Measurements from ENCODE around the gene MYBBP1A. TPM values are rescaled to one million over a fixed set of nuclear protein-coding genes. Genes with fewer than 3 reads are reported as not detected.

The MYBBP1A gene
- total and polyA plus RNA-seq, 9 of the 15 experiments (the other 6 are each of a cell fraction or from before 2014, with no cell fraction given), result 2.0 to 114 (median 47.2) TPM

DNA sequence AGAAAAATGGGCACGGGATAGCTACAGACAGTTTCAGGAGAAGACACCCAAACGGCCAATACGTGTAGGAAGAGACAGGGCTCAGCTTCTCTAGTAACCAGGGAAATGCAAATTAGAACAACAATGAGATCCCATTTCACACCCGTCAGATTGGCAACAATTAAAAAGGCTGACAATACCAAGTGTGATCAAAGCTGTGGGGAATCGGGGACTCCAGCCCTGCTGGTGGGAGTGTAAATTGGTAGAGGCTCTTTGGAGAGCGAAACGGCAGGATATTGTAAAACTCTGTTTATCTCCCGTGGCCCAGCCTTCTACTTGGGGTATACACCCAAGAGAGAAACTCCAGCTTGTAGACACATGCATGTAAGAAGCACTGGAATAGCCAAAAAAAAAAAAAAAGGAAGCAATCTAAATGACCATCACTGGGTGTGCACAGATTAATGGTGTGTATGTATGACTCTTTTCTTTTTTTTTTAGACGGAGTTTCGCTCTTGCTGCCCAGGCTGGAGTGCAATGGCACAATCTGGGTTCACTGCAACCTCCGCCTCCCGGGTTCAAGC, 27.5 kb downstream of the MYBBP1A start:
- no peak overlapping the region for H3K4me3 ChIP-seq
- in situ Hi-C loops (cut with MboI), result no loop called here
- intact Hi-C loops (cut with micrococcal nuclease), result no loop called here
- no peaks in the 10 kb centered on the region for H3K79me2 ChIP-seq (ENCODE audit: control insufficient read depth, insufficient read depth, low read length)
- ATAC-seq (no peak), FAIRE-seq (no peak), DNase-seq (ENCODE audit: extremely low read depth in 1 of 4, low spot score in 3 of 4) (no peak)
- no peaks in the 10 kb centered on the region for H3K9me3 ChIP-seq (replicated peaks; ENCODE audit: control insufficient read depth, insufficient read depth, low read depth, low read length)
- peaks cover 0 to 5% of the 10 kb centered on the region in 2 experiments; a peak in 2 of 5 replicates for H3K4me1 ChIP-seq (replicated peaks in 1 of 2; ENCODE audit: control insufficient read depth in 2 of 2, insufficient read depth in 2 of 2, low read length in 2 of 2)
- POLR2A ChIA-PET, result interaction anchor here (0.6 to 0.9 kb wide), 2 partner anchors 9 to 49 kb away, joined by 3 to 4 read pairs; no protein-coding TSS in a partner anchor
- no TSS peak for BruUV-seq (replicated peaks)
- H3K9me1 ChIP-seq (ENCODE audit: control insufficient read depth, insufficient read depth, low read length), result no peaks in the 10 kb centered on the region
- H3K27ac ChIP-seq (ENCODE audit: extremely low read depth, low read depth, low read length), result no peak overlapping the region
- no peak overlapping the region for H3K9ac ChIP-seq (ENCODE audit: insufficient read depth in 1 of 2, low read depth in 2 of 2, low read length in 2 of 2)
- peaks cover 3% of the 10 kb centered on the region; the same call in 1 of the 2 replicates for H4K20me1 ChIP-seq (replicated peaks; ENCODE audit: control insufficient read depth, insufficient read depth, low read length)
- H2AFZ ChIP-seq (ENCODE audit: low read depth, low read length), result no peak overlapping the region
- peaks cover 5 to 38% of the 10 kb centered on the region in 2 experiments; a peak in 4 of 5 replicates for H3K27me3 ChIP-seq (ENCODE audit: control insufficient read depth in 2 of 2, insufficient read depth in 2 of 2, low read length in 2 of 2)
- no peak overlapping the region for H3K4me2 ChIP-seq (ENCODE audit: insufficient read depth, low read length)
- H3K36me3 ChIP-seq (ENCODE audit: control insufficient read depth, insufficient read depth, low read length), result no peaks in the 10 kb centered on the region
- CTCF ChIA-PET (ENCODE audit: low intra/inter-chr PET ratio), result no interaction called here
- TF ChIP-seq PHF8 (IDR thresholded peaks at IDR 0.05; ENCODE audit: borderline replicate concordance, low read length), result no peak
- no peak for TF ChIP-seq SMAD2 (IDR thresholded peaks at IDR 0.05; ENCODE audit: low read depth, low read length)
- TF ChIP-seq, protein P1, sequence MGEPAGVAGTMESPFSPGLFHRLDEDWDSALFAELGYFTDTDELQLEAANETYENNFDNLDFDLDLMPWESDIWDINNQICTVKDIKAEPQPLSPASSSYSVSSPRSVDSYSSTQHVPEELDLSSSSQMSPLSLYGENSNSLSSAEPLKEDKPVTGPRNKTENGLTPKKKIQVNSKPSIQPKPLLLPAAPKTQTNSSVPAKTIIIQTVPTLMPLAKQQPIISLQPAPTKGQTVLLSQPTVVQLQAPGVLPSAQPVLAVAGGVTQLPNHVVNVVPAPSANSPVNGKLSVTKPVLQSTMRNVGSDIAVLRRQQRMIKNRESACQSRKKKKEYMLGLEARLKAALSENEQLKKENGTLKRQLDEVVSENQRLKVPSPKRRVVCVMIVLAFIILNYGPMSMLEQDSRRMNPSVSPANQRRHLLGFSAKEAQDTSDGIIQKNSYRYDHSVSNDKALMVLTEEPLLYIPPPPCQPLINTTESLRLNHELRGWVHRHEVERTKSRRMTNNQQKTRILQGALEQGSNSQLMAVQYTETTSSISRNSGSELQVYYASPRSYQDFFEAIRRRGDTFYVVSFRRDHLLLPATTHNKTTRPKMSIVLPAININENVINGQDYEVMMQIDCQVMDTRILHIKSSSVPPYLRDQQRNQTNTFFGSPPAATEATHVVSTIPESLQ (CRISPR knock-in tag; IDR thresholded peaks at IDR 0.05), result no peak
- TF ChIP-seq EHMT2 (IDR thresholded peaks at IDR 0.05), result no peak
- TF ChIP-seq EWSR1 (IDR thresholded peaks at IDR 0.05; ENCODE audit: borderline replicate concordance, low read depth, partially characterized antibody), result no peak
- TF ChIP-seq NR1H2 (CRISPR knock-in tag; IDR thresholded peaks at IDR 0.05), result no peak
- no peak for TF ChIP-seq CCNT2 (IDR thresholded peaks at IDR 0.05; ENCODE audit: borderline replicate concordance, extremely low read depth, insufficient read length, low read depth, low read length)
- TF ChIP-seq EP400 (IDR thresholded peaks at IDR 0.05), result no peak
- no peak for TF ChIP-seq SRSF3 (IDR thresholded peaks at IDR 0.05; ENCODE audit: insufficient read depth, low read length)
- TF ChIP-seq ZNF124 (CRISPR knock-in tag; IDR thresholded peaks at IDR 0.05), result no peak
- no peak for TF ChIP-seq ZNF75A (CRISPR knock-in tag; IDR thresholded peaks at IDR 0.05)
- no peak for TF ChIP-seq SMARCE1 (IDR thresholded peaks at IDR 0.05)
- no peak for TF ChIP-seq MTA3 (IDR thresholded peaks at IDR 0.05; ENCODE audit: borderline replicate concordance)
- TF ChIP-seq HOXB6 (CRISPR knock-in tag; IDR thresholded peaks at IDR 0.05; ENCODE audit: borderline replicate concordance), result no peak
- TF ChIP-seq CBFA2T2 (conservative IDR thresholded peaks at IDR 0.05), result no peak
- 1% methylated on average over 8 of the region's 12 CpGs for WGBS (ENCODE audit: insufficient coverage, low coverage, missing lambda C conversion rate)

Data from K562 (cell line).